ENCODE data around the gene SLC15A2.

DNA sequence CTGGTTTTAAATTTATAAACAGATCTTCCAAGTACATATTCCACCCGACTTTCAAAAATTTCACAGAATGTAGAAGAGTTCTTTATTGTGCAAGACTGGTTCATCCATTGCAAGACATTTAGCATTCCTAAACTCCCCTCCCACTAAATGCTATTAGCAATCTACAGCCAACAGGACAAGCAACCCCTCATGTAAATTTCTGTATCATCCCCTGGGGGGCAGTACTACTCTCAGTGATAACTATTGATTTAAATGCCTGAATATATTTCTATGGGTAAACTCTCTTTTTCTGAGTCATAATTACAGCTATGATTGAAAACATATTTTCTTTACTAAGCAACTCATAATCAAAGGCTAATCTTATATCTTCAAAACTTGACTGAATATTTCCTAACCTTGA lies 10.7 kb upstream of the SLC15A2 start:
- TF ChIP-seq CTCF (IDR thresholded peaks at IDR 0.05) = no peak
- TF ChIP-seq POLR2A (IDR thresholded peaks at IDR 0.05; ENCODE audit: low read depth) = no peak
- TF ChIP-seq POLR2AphosphoS5 (IDR thresholded peaks at IDR 0.05) = no peak

All from esophagus muscularis mucosa (tissue), 3 donors.